NB4 (cell line): Measurements from ENCODE around the gene TIMM22.
"Not testable (repeated sequence)": the region's sequence is repeated elsewhere in the genome, so short reads cannot be mapped to it uniquely, and the experiment has no call there.

ENCODE experiments used
- CTCF ChIP-seq: IDR thresholded peaks from one replicate; pipeline ENCODE4 v1.5.1; 2012; ENCODE audit warnings: low read depth, low read length
- TF ChIP-seq, protein P1 (sequence below): IDR thresholded peaks from 2 replicates; pipeline ENCODE4 v1.6.1; 2011; ENCODE audit warnings: low read depth, low read length

- not testable (repeated sequence) for TF ChIP-seq CTCF
- TF ChIP-seq, protein P1, sequence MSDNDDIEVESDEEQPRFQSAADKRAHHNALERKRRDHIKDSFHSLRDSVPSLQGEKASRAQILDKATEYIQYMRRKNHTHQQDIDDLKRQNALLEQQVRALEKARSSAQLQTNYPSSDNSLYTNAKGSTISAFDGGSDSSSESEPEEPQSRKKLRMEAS = not testable (repeated sequence)
These were observed 47.6 kb downstream of the TIMM22 start for GRCh38 chr17:1044387-1045009.
